ENCODE results near the gene CCDC88B.

- TF ChIP-seq CTCF (IDR thresholded peaks at IDR 0.05) (no peak), POLR2A (IDR thresholded peaks at IDR 0.05) (no peak), EP300 (IDR thresholded peaks at IDR 0.05) (no peak), POLR2AphosphoS5 (IDR thresholded peaks at IDR 0.05) (no peak)
Measured at GRCh38 chr11:64330888-64331287, 9.1 kb upstream of the CCDC88B start.
